H9 (cell line): ENCODE measurements around the gene SLFN5. TPM values are rescaled to one million over a fixed set of nuclear protein-coding genes. Genes with fewer than 3 reads are reported as not detected.

Source experiments
- DNase-seq: peaks from one replicate; pipeline ENCODE4 v3.0.0-alpha.2; 2017
- H2AFZ ChIP-seq: one replicate; pipeline ENCODE4 v1.6.1; 2013; ENCODE audit warnings: mild to moderate bottlenecking, low read length, control low read depth, moderate library complexity
- H2AK5ac ChIP-seq: 2 replicates; pipeline ENCODE4 v1.6.1; 2013; ENCODE audit warnings: low read length, control low read depth, mixed read lengths; ENCODE audit not compliant: insufficient read length
- H2BK120ac ChIP-seq: one replicate; pipeline ENCODE4 v1.6.1; 2013; ENCODE audit warnings: low read depth, mild to moderate bottlenecking, low read length, control low read depth, inconsistent platforms; ENCODE audit not compliant: poor library complexity, severe bottlenecking
- H2BK12ac ChIP-seq: 2 replicates; pipeline ENCODE4 v1.6.1; 2013; ENCODE audit warnings: low read length, control low read depth, mixed read lengths, low read depth; ENCODE audit not compliant: insufficient read length
- H2BK15ac ChIP-seq: 2 replicates; pipeline ENCODE4 v1.6.1; 2013; ENCODE audit warnings: low read depth, low read length, control low read depth
- H2BK20ac ChIP-seq: one replicate; pipeline ENCODE4 v1.6.1; 2013; ENCODE audit warnings: low read depth, mild to moderate bottlenecking, low read length, control low read depth, inconsistent platforms; ENCODE audit not compliant: poor library complexity, severe bottlenecking
- H2BK5ac ChIP-seq: 2 replicates; pipeline ENCODE4 v1.6.1; 2013; ENCODE audit warnings: low read length, control low read depth, mixed read lengths; ENCODE audit not compliant: insufficient read length
- H3K14ac ChIP-seq: 2 replicates; pipeline ENCODE4 v1.6.1; 2013; ENCODE audit warnings: low read length, control low read depth; ENCODE audit not compliant: insufficient read depth
- H3K18ac ChIP-seq: 2 replicates; pipeline ENCODE4 v1.6.1; 2013; ENCODE audit warnings: low read depth, mild to moderate bottlenecking, mixed read lengths, low read length, control low read depth; ENCODE audit not compliant: insufficient read length
- H3K23ac ChIP-seq: 2 replicates; pipeline ENCODE4 v1.6.1; 2013; ENCODE audit warnings: low read length, control low read depth, mixed read lengths, low read depth; ENCODE audit not compliant: insufficient read length
- H3K23me2 ChIP-seq: 2 replicates; pipeline ENCODE4 v1.6.1; 2013; ENCODE audit warnings: low read depth, mild to moderate bottlenecking, mixed read lengths, low read length, control low read depth; ENCODE audit not compliant: insufficient read length, poor library complexity, severe bottlenecking
- H3K27ac ChIP-seq: 2 replicates; pipeline ENCODE4 v1.5.1; 2013; ENCODE audit warnings: low read length, control low read depth, mixed read lengths, low read depth; ENCODE audit not compliant: insufficient read length
- H3K27me3 ChIP-seq: 2 replicates; pipeline ENCODE4 v1.6.1; 2013; ENCODE audit warnings: low read length, control low read depth, inconsistent platforms; ENCODE audit not compliant: insufficient read depth
- H3K4ac ChIP-seq: 2 replicates; pipeline ENCODE4 v1.6.1; 2013; ENCODE audit warnings: low read depth, mild to moderate bottlenecking, control low read depth, inconsistent platforms, low read length, moderate library complexity
- H3K4me1 ChIP-seq: 2 replicates; pipeline ENCODE4 v1.6.1; 2013; ENCODE audit warnings: low read length, control low read depth, inconsistent platforms; ENCODE audit not compliant: insufficient read depth
- H3K4me2 ChIP-seq: 2 replicates; pipeline ENCODE4 v1.6.1; 2013; ENCODE audit warnings: low read length, control low read depth, mixed read lengths; ENCODE audit not compliant: insufficient read length, insufficient read depth
- H3K56ac ChIP-seq: 2 replicates; pipeline ENCODE4 v1.6.1; 2013; ENCODE audit warnings: low read depth, mild to moderate bottlenecking, mixed read lengths, low read length, control low read depth; ENCODE audit not compliant: insufficient read length
- H3K79me1 ChIP-seq: 2 replicates; pipeline ENCODE4 v1.6.1; 2013; ENCODE audit warnings: low read depth, mild to moderate bottlenecking, moderate library complexity, low read length, control low read depth, inconsistent platforms; ENCODE audit not compliant: insufficient read depth, poor library complexity, severe bottlenecking
- H3K79me2 ChIP-seq: 2 replicates; pipeline ENCODE4 v1.6.1; 2013; ENCODE audit warnings: low read length, control low read depth, inconsistent platforms; ENCODE audit not compliant: insufficient read depth
- H3K9ac ChIP-seq: 2 replicates; pipeline ENCODE4 v1.6.1; 2013; ENCODE audit warnings: low read length, control low read depth, mixed read lengths; ENCODE audit not compliant: insufficient read length; ENCODE audit errors: extremely low read depth
- H3K9me3 ChIP-seq: one replicate; pipeline ENCODE4 v1.6.1; 2013; ENCODE audit warnings: low read depth, low read length, inconsistent platforms; ENCODE audit not compliant: control insufficient read depth
- H3T11ph ChIP-seq: one replicate; pipeline ENCODE4 v1.6.1; 2013; ENCODE audit warnings: mild to moderate bottlenecking, low read length, control low read depth, inconsistent platforms
- H4K20me1 ChIP-seq: one replicate; pipeline ENCODE4 v1.6.1; 2013; ENCODE audit not compliant: control insufficient read depth, insufficient read length, insufficient read depth
- H4K5ac ChIP-seq: 2 replicates; pipeline ENCODE4 v1.6.1; 2013; ENCODE audit warnings: low read depth, mild to moderate bottlenecking, mixed read lengths, low read length, control low read depth; ENCODE audit not compliant: insufficient read length
- H4K8ac ChIP-seq: replicated peaks from 2 replicates; pipeline ENCODE4 v1.6.1; 2013; ENCODE audit warnings: low read length, control low read depth, mixed read lengths, low read depth; ENCODE audit not compliant: insufficient read length
- H4K91ac ChIP-seq: 2 replicates; pipeline ENCODE4 v1.6.1; 2013; ENCODE audit warnings: low read depth, mild to moderate bottlenecking, moderate library complexity, mixed read lengths, low read length, control low read depth; ENCODE audit not compliant: insufficient read length
- H3K27ac Mint-ChIP-seq, 3 experiments: 2 replicates in 2 of 3; 3 replicates in 1 of 3; pipeline ENCODE4 v1.8.0; 2020 to 2021; ENCODE audit warnings: mixed read lengths in 3 of 3, mild to moderate bottlenecking in 1 of 3, moderate library complexity in 1 of 3
- H3K27me3 Mint-ChIP-seq: 2 replicates; pipeline ENCODE4 v1.8.0; 2021; ENCODE audit warnings: low read depth, mild to moderate bottlenecking, moderate library complexity, mixed read lengths
- H3K36me3 Mint-ChIP-seq, 3 experiments: 2 replicates in 2 of 3; 3 replicates in 1 of 3; pipeline ENCODE4 v1.8.0; 2020 to 2021; ENCODE audit warnings: low read depth in 3 of 3, mixed read lengths in 3 of 3; ENCODE audit not compliant: insufficient read depth in 1 of 3
- H3K4me1 Mint-ChIP-seq, 2 experiments: 2 replicates each; pipeline ENCODE4 v1.8.0; 2020; ENCODE audit warnings: mixed read lengths in 2 of 2
- H3K4me3 Mint-ChIP-seq, 2 experiments: 2 replicates in 1 of 2; 3 replicates in 1 of 2; pipeline ENCODE4 v1.8.0; 2020 to 2021; ENCODE audit warnings: mild to moderate bottlenecking in 2 of 2, mixed read lengths in 2 of 2, moderate library complexity in 1 of 2
- H3K9me3 Mint-ChIP-seq, 2 experiments: 2 replicates in 1 of 2; 3 replicates in 1 of 2; pipeline ENCODE4 v1.8.0; 2020; ENCODE audit warnings: mild to moderate bottlenecking in 2 of 2, mixed read lengths in 2 of 2, moderate library complexity in 1 of 2
- WGBS: extraction: QIAGEN DNeasy Blood & Tissue Kit; methylation state at CpG from one replicate; pipeline ENCODE4 v1.1.7; 2013; ENCODE audit warnings: missing lambda C conversion rate, low lambda C conversion rate, mixed read lengths; ENCODE audit not compliant: insufficient read length; ENCODE audit errors: extremely low coverage; 5-methylcytosine and 5-hydroxymethylcytosine counted together
- total RNA-seq: library from RNA; stranded (reverse); gene quantifications from 2 replicates; pipeline ENCODE4 v1.2.1, GENCODE V29; 2021
- TF ChIP-seq, protein P1 (sequence below): fragments of 200-600 bp; sonication (generic); conservative IDR thresholded peaks from 3 replicates; pipeline ENCODE4 v1.8.0; 2021; ENCODE audit warnings: antibody characterized with exemption, mild to moderate bottlenecking

SLFN5 gene
- total RNA-seq, 1 experiment from 2014 or later, result 2.9 TPM

DNA sequence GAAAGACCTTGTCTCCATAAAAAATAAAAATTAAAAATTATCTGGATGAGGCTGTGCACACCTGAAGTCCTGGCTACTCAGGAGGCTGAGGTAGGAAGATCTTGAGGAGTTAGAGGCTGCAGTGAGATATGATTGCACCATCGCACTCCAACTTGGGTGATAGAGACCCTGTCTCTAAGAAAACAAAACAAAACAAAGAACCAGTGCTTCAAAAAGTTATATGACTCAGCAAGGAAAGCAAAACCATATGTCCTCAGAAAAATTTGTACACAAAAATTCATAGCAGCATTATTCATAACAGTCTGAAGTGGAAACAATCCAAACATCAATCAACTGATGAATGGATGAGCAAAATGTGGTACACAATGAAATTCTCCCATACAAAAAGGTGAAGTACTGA, 48.9 kb downstream of the SLFN5 start:
- no peak overlapping the region for H2BK15ac ChIP-seq
- no peak overlapping the region for H3T11ph ChIP-seq
- H3K4me3 Mint-ChIP-seq, result no peak overlapping the region
- H3K27me3 Mint-ChIP-seq, result peaks cover 15% of the 10 kb centered on the region
- no peak overlapping the region for H2AFZ ChIP-seq
- H4K91ac ChIP-seq, result no peak overlapping the region
- no peak overlapping the region for H3K27ac ChIP-seq
- no peak overlapping the region for H3K9ac ChIP-seq
- peaks cover 9 to 11% of the 10 kb centered on the region in 2 experiments for H3K9me3 Mint-ChIP-seq
- no peaks in the 10 kb centered on the region for H3K79me2 ChIP-seq
- no peak overlapping the region for H2BK5ac ChIP-seq
- no peak overlapping the region for H2BK20ac ChIP-seq
- no peak overlapping the region for H3K56ac ChIP-seq
- H3K27ac Mint-ChIP-seq, result no peak overlapping the region
- H3K36me3 Mint-ChIP-seq, result peaks cover 0 to 6% (median 2%) of the 10 kb centered on the region in 3 experiments; a peak in 2 of 7 replicates
- no peaks in the 10 kb centered on the region for H3K9me3 ChIP-seq
- H2BK120ac ChIP-seq, result no peak overlapping the region
- H2AK5ac ChIP-seq, result no peak overlapping the region
- H3K4ac ChIP-seq, result no peak overlapping the region
- no peak overlapping the region for H4K8ac ChIP-seq
- no peaks in the 10 kb centered on the region for H3K4me1 Mint-ChIP-seq
- TF ChIP-seq, protein P1, sequence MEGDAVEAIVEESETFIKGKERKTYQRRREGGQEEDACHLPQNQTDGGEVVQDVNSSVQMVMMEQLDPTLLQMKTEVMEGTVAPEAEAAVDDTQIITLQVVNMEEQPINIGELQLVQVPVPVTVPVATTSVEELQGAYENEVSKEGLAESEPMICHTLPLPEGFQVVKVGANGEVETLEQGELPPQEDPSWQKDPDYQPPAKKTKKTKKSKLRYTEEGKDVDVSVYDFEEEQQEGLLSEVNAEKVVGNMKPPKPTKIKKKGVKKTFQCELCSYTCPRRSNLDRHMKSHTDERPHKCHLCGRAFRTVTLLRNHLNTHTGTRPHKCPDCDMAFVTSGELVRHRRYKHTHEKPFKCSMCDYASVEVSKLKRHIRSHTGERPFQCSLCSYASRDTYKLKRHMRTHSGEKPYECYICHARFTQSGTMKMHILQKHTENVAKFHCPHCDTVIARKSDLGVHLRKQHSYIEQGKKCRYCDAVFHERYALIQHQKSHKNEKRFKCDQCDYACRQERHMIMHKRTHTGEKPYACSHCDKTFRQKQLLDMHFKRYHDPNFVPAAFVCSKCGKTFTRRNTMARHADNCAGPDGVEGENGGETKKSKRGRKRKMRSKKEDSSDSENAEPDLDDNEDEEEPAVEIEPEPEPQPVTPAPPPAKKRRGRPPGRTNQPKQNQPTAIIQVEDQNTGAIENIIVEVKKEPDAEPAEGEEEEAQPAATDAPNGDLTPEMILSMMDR, result no peak
- H3K18ac ChIP-seq, result no peak overlapping the region
- no peaks in the 10 kb centered on the region for H3K79me1 ChIP-seq
- no peak for DNase-seq
- no peak overlapping the region for H3K4me2 ChIP-seq
- no peak overlapping the region for H3K23ac ChIP-seq
- H3K4me1 ChIP-seq, result no peaks in the 10 kb centered on the region
- H4K20me1 ChIP-seq, result no peaks in the 10 kb centered on the region
- no peak overlapping the region for H2BK12ac ChIP-seq
- H4K5ac ChIP-seq, result no peak overlapping the region
- no peaks in the 10 kb centered on the region for H3K27me3 ChIP-seq
- WGBS, result no CpG with 5 or more reads among the region's 1 CpG
- no peaks in the 10 kb centered on the region for H3K23me2 ChIP-seq
- H3K14ac ChIP-seq, result no peak overlapping the region
